ENCODE measurements around the gene LHFPL6.

GRCh38 chr13:39298951-39299350, 304.0 kb downstream of the LHFPL6 start:
- TF ChIP-seq CTCF (IDR thresholded peaks at IDR 0.05; ENCODE audit: low read length) (no peak), EZH2 (optimal IDR thresholded peaks at IDR 0.05; ENCODE audit: low read depth, low read length) (no peak)

Measured in MM.1S (cell line).